Left ventricle myocardium superior (tissue), 1 donor: ENCODE results near the gene TSPAN16. TPM values are rescaled to one million over a fixed set of nuclear protein-coding genes. Genes with fewer than 3 reads are reported as not detected.
A peak's percentile ranks its signal among the peaks of the same experiment; 100 is the strongest.

Experiments
- ATAC-seq: fragments of 200-7000 bp; cut with Tn5 transposase; one replicate; pipeline ENCODE4 v1.9.1; 2020; ENCODE audit warnings: mild to moderate bottlenecking, moderate library complexity
- DNase-seq: peaks from one replicate; pipeline ENCODE4 v3.0.0-alpha.2; 2020
- intact Hi-C: fragments of 100-400 bp; cut with micrococcal nuclease; formaldehyde crosslinking; loops from one replicate; pipeline ENCODE4 v1.11.0; 2022
- total RNA-seq: library from RNA; stranded (reverse); fragmentation: NEBNext Ultra II Directional; extraction: Animal tissue kit (Norgen Biotek cat#: 25700); gene quantifications from one replicate; pipeline ENCODE4 v1.2.1, GENCODE V29; 2021
- donor health status: DM: no; HTN: yes; CAD: no; lungs with severe emphysema.

Gene TSPAN16
- total RNA-seq, 1 donor from 2014 or later = not detected

DNA sequence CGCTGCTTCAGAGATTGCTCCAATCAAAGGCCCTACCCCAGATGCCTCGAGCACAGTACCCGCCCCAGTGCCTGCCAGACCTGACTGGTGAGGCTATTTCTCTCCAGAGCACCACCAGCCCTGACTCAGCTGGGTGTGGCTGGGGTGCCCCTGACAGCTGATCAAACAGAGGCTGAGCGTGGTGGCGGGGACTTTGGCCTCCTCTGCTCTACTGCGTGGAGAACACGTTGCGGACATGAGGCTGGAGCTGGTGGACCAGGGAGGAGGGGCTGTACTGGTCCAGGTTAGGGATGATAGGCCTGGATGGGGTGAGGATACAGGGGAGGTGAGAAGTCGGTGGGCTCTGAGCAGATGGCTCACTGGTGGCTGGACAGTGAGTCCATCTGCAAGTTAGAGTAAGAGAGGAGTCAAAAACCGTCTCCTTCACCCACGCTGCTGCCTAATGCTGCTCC, 30.1 kb upstream of the TSPAN16 start:
- ATAC-seq = no peak
- DNase-seq = no peak
- intact Hi-C loops = no loop called here

DNA sequence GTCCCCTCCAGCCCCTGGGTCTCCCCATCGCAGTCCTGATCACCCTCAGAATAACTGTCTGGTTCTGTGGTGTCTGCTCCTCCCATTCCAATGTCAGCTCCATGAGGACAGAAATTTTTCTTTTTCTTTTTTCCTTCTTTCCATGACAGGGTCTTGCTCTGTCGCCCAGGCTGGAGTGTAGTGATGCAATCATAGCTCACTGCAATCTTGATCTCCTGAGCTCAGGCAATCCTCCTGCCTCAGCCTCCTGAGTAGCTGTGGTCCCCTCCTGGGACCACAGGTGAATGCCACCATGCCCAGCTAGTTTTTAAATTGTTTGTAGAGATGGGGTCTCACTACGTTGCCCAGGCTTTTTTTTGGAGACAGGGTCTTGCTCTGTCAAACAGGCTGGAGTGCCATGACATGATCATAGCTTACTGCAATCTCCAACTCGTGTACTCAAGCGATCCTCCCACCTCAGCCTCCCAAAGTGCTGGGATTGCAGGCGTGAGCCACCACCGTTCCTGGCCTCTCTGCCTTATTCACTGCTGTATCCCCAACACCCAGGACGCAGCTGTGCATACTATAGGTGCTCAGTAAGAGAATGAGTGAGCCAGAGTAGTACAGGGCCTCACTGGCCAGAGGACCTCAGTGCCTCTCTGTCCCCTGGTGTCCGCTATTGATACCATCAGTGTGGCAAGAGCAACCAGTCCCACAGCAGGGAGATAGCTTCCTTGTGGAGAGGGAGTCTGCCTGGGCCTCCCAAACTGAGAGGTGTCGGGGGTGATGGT, 28.5 kb upstream of the TSPAN16 start:
- intact Hi-C loops = no loop called here
- ATAC-seq = no peak
- no peak for DNase-seq

DNA sequence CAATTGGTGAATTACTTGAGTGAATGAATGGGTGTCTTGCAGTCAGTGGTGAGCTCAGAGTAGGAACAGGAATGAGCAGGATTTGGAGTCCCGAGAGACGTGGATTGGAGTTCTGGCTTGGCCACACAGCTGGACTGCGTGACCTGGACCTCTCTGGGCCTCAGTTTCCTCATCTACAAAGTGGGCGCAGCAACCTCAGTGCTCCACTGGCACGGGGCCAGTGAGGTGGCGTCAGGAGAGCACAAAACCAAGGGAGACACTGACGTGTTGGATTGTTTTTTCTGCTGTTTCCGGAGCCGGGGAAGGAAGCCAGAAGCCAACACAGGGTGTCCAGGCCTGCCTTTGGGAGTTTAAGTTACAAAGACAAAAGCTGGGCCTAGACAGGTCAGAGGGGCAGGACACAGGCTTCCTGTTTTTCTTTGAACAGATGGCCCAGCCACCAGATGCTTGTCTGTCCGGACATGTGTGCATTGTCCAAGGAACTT, 27.1 kb upstream of the TSPAN16 start:
- ATAC-seq (peak; percentile 88), DNase-seq (peak; percentile 85)
- intact Hi-C loops = no loop called here

DNA sequence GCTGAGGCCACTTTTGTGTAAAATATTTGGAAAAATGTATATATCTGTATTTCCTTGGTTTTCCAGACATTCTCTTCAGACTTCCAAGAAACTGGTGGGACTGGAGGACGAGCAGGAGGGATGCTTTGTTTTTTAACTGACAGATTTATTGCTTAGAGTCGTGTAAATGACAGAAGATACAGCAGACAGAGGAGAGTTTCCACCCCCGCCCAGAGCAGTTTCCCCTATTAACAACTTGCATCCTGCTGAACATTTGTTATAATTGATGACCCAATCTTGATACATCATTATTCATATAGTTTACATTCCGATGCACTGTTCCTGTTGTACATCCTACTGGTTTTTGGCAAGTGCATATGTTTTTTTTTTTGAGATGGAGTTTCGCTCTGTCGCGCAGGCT, 26.6 kb upstream of the TSPAN16 start:
- intact Hi-C loops = no loop called here

DNA sequence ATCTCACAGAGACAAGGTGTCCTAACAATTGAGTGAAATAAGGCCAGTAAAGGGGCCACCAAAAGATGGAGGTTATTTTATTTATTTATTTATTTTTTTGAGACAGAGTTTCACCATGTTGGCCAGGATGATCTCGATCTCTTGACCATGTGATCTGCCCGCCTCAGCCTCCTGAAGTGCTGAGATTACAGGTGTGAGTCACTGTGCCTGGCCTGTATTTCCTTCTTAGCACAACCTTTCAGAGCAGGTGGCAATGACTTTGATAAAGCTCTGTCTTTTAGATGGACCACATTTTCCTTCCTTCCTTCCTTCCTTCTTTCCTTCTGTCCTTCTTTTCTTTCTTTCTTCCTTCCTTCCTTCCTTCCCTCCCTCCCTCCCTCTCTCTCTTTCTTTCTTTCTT, 22.7 kb upstream of the TSPAN16 start:
- DNase-seq (no peak), ATAC-seq (no peak)
- intact Hi-C loops = no loop called here

More for the DNA sequence above, 26.6 kb upstream of the TSPAN16 start:
- DNase-seq = no peak
- ATAC-seq = no peak

DNA sequence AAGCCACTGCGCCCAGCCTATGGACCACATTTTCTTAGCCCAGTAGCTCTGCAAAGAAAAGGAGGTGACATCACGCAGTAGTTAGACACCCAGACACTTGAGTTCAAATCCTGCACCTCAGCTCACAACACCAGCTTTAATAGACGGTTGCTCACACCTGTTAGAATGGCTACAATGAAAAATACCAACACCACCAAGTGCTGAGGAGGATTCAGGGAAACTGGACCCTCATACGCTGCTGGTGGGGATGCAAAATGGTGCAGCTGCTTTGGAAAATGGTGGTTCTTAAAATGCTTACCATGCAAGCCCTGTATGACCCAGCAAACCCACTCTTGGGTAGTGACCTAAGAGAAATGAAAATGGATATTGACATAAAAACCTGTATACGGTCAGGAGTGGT, 22.0 kb upstream of the TSPAN16 start:
- no peak for ATAC-seq
- intact Hi-C loops = no loop called here

DNA sequence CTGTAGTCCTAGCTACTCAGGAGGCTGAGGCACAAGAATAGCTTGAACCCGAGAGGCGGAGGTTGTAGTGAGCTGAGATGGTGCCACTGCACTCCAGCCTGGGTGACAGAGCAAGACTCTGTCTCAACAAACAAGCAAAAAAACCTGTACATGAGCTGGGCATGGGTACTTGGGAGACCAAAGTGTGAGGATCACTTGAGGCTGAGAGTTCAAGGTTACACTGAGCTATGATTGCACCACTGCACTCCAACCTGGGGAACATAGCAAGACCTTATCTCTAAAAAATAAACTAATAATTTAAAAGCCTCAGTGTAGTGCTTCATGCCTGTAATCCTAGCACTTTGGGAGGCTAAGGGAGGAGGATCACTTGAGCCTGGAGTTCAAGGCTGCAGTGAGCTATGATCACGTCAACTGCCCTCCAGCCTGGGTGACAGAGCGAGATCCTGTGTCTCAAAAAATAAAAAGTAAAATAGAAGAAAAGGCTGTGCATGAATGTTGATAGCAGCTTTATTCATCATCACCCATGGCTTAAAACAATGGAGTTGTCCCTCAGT, 21.4 kb upstream of the TSPAN16 start:
- ATAC-seq (no peak), DNase-seq (no peak)
- intact Hi-C loops = no loop called here

More for the DNA sequence above, 22.0 kb upstream of the TSPAN16 start:
- DNase-seq = no peak

DNA sequence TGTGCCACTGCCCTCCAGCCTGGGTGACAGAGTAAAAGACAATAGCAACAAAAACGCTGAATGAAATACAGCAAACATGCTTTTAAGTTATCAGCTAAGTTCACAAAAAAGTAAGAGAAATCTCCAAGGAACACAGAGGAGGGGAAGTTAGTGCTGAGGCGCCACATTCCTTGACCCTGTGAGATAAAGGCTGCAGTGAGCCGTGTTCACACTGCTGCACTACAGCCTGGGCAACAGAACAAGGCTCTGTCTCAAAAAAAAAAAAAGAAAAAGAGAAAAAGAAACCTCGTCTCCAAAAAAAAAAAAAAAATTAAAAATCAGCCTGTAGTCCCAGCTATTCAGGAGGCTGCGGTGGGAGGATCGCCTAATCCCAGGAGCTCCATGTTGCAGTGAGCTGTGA, 17.3 kb upstream of the TSPAN16 start:
- no peak for DNase-seq
- ATAC-seq = peak; percentile 90
- intact Hi-C loops = no loop called here

DNA sequence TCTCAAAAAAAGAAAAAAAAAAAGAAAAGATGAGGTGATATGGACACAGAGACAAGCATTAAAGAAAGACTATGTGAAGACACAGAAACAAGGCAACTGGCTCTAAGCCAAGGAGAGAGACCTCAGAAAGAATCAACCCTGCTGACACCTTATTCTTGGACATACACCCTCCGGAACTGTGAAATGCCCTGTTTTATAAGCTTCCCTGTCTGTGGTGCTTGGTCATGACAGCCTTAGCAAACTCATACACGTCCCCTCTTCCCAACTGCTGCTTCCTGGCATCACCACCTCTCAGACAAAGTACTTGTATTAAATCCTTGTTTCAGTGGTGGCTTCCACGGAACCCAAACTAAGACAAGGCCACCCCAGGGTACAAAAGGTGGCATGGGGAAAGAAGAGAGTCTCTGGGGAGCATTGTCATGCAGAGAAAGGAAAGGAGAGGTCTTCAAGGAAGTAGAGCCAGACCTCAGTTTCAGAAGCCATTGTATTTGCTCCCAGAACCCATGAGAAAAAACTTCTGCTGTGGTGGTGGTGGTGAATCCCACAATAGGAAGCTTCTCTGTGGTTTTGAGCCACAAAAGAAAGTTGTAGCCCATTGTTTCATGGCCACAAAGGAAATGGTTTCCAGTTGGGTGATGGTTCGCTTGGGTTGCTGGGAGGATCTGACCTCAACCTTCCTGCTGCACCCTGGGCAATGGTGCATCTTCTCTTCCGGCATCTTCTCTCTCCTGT, 16.3 kb upstream of the TSPAN16 start:
- ATAC-seq = no peak
- no peak for DNase-seq
- intact Hi-C loops = no loop called here

DNA sequence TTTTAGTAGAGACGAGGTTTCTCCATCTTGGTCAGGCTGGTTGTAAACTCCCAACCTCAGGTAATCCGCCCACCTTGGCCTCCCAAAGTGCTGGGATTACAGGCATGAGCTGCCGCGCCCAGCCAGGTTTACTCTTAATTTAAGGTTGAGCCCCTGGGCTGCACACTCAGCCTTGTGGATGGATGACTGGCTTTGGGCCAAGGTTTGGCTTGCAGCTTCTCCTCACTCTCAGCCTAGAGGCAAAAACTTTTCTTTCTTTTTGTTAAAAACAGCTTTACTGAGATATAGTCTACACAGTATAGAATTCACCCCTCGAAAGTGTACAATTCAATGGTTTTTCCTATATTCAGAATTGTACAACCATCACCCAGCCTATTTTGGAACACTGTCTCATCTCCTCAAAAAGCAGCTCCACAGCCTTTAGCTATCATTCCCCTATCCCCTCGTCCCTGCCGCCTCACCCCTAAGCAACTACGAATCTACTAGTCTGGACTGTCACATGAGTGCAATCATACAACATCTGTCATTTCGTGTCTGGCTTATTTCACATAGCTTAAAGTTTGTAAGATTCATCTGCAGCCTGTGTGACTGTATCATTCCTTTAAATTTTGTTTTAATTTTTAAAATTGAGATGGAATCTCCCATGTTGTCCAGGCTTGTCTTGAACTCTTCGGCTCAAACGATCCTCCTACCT, 14.5 kb upstream of the TSPAN16 start:
- DNase-seq = no peak
- no peak for ATAC-seq
- intact Hi-C loops = no loop called here

DNA sequence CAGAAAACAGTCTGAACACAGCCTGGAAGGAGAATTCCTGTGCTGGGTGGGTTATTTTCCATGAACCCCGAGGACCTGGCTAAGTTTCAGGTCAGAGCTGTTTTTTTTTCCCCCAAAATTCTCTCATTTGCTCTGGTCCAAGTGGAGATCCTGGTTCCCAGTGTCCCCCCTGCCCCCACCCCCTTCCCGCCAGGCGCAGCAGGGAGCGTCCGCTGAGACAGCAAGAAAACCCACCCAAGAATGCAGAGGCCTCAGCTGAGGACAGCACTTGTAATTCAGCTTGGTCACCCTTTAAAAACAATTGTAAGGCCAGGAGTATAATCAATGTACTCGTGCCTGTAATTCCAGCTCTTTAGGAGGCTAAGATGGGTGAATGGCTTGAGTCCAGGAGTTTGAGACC, 11.4 kb upstream of the TSPAN16 start:
- no peak for ATAC-seq
- DNase-seq = no peak
- intact Hi-C loops = no loop called here

DNA sequence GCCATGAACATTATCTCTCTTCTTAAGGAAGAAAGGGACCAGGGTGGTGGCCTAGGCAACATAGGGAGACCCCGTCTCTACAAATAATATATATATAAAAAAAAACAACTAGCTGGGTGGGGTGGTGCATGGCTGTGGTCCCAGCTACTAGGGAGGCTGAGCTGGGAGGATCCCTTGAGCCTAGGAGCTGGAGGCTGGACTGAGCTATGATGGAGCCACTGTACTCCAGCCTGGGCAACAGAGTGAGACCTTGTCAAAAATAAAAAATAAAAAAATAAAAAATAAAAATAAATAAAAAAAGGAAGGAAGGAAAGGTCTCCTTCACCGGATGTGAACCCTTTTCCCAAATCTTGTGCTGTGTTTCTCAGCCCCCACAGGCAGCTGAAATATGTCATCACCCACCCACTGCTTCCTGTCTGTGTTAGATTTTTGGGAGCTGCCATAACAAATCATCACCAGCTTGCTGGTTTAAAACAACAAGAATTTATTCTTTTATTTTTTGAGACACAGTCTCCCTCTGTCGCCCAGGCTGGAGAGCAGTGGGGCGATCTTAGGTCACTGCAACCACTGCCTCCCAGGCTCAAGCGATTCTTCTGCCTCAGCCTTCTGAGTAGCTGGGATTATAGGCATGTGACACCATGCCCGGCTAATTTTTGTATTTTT, 9.5 kb upstream of the TSPAN16 start:
- DNase-seq (peak; percentile 44), ATAC-seq (peak; percentile 87)
- intact Hi-C loops = no loop called here

DNA sequence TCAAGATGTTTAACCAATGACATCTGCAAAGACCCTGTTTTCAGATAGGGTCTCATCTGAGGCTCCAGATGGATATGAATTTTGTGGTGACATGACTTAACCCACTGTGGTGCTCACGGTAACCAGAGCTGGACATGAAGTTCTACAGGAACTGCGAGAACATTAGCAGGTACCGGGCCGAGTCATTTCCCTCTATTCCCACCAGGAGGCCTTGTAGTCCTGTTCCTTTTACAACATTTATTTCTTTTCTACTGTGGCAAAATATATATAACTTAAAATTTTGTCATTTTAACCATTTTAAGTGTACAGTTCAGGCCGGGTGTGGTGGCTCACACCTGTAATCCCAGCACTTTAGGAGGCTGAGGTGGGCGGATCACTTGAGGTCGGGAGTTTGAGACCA, 7.6 kb upstream of the TSPAN16 start:
- ATAC-seq = no peak
- intact Hi-C loops = no loop called here

DNA sequence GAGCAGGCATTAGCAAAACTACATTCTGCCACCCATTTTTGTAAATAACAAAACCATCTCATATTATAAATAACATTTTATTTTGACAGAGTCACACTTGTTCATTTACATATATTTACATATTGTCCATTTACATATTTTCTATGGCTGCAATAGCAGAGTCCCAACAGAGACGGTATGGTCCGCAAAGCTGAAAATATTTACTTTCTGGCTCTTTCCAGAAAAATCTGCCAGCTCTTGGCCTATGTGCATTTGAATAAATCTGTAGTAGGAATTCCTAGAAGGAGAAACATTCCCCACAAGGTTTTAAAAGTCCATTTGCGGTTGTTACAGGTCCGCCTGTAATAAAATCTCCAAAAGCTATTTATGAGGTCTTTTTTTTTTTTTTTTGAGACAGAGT, 5.7 kb upstream of the TSPAN16 start:
- ATAC-seq = no peak
- no peak for DNase-seq
- intact Hi-C loops = no loop called here

More for the DNA sequence above, 7.6 kb upstream of the TSPAN16 start:
- no peak for DNase-seq

DNA sequence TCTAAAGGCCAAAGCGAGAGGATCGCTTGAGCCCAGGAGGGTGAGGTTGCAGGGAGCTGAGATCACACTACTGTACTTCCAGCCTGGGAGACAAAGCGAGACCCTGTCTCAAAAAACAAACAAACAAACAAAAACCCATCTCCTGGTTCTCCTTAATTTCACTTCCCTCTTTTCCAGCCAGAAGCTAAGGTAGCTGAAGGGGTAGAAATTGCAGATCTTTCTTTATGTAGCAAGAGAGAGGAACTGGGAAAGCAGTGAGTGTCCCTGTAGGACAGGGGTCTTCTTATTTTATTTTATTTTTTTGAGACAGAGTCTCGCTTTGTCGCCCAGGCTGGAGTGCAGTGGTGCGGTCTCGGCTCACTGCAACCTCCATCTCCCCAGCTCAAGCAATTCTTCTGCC, 4.5 kb upstream of the TSPAN16 start:
- intact Hi-C loops = no loop called here
- DNase-seq (no peak), ATAC-seq (no peak)

DNA sequence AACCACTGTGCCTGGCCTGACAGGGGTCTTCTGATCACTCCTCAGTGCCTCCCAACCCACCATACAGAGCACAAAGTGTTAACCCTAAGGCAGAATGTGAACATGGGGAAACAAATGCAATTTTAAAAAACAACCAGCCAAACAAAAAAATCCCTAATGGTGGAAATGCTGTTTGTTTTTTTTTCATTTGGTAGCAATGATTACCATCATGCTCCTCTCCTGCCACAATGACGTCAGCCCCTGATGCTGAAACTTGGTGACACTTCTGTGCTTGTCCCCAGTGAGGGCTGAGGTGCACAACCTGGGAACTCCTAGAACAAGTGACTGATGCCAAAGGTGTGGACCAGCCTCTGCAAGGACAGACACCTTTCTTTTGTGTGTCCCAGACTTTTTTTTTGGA, 4.0 kb upstream of the TSPAN16 start:
- intact Hi-C loops = no loop called here
- ATAC-seq (no peak), DNase-seq (no peak)

DNA sequence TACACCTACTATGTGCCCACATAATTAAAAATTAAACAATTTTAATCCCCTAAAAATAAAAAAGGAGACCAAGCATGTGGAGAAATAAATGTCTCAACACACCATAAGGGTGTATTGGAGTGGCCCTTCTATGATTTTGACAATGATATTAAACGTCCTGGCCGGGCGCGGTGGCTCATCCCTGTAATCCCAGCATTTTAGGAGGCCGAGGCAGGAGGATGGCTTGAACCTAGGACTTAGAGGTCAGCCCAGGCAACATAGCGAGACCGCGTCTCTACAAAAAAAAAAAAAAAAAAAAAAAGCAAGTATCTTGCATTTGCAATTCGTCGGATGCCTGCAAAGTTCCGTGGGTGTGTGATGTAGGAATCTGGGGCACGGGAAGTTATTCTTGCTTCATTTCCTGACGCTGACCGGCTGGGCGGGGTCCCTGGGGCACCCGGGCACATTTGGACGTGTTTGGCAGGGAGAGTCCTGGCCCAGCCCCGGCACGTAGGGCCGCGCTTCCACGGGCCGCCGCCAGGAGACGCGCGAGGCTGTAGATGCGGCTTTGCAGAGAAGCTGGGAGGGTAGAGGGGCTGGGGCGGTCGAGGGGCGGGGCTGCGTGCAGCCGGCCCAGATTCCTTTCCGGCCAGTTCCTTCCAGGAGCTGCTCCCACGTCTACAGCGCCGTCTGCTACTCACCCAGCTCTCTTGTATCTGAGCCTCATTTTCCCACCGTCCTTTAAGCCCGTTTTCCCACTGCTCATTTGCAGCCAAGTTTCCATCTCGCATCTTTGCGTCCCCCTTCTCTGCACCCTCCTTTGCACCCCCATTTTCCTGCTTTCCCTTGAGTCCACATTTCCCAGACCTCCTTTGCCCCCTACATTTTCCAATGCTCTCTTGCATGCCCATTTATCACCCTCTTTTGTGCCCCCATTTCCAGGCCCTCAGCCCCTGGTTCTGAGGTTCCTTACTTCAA, 2.2 kb upstream of the TSPAN16 start:
- DNase-seq (peak; percentile 98), ATAC-seq (peak; percentile 98)
- intact Hi-C loops = no loop called here

DNA sequence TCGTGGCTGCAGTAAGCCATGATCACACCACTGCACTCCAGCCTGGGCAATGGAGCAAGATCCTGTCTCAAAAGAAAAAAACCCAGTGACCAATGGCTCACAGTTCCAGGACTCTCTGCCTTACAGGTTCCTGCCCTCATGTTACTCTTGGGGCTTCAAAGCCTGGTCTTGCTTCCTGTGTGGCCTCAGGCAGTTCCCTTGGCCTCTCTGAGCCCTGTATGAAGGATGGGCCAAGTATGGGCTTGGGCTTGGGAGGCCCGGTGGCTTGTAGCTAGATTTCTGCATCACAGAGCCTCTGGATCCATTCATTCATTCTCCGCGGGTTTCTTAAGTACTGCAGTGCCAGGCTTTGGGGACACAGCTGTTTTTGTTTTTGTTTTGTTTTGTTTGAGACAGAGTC, 780 bp upstream of the TSPAN16 start:
- no peak for ATAC-seq
- intact Hi-C loops = no loop called here
- no peak for DNase-seq
